ENCODE data around the gene PTX4. TPM values are rescaled to one million over a fixed set of nuclear protein-coding genes. Genes with fewer than 3 reads are reported as not detected.
"Not testable (repeated sequence)": the region's sequence is repeated elsewhere in the genome, so short reads cannot be mapped to it uniquely, and the experiment has no call there.

Gene PTX4
- total RNA-seq, 2 donors from 2014 or later, result not detected

DNA sequence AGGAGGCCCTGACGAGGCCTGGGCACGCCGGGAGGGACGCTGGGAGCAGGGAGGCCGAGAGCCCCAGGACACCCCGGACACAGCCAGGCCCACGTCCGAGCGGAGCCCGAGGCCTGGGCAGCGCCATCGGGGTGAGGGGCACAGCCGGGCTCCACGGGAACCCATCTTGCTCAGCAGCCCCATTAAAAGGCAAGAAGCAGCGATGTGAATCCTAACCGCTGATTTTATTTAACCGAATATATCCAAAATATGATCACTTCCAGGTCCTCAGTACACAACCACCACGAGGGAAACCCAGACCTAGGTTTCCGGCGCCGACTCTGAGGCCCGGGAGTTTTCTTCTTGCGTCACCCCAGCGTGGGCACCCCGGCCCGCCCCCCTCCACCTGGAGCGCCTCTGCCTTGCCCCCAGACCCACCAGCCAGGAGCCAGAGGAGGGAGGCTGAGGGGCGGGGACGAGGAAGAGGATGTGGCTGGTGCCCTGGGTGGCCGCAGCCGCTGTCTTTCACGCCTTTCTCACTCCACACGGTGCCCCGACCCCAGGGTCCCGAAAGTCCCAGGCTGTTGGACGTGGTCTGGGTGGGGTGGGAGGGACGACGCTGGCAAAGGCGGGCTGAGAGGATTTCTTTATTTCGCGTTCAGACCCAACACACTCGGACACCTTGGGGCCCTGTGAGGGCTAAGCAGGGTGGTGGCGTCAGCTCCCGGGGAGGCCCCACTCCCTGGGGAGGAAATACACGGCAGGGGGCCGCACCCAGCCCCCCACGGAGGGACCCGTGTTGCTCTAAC is 43.8 kb downstream of the PTX4 start:
- H3K27ac Mint-ChIP-seq, result no peak overlapping the region
- no peak overlapping the region for H3K4me3 Mint-ChIP-seq
- no peaks in the 10 kb centered on the region for H3K36me3 Mint-ChIP-seq (ENCODE audit: low read depth)

DNA sequence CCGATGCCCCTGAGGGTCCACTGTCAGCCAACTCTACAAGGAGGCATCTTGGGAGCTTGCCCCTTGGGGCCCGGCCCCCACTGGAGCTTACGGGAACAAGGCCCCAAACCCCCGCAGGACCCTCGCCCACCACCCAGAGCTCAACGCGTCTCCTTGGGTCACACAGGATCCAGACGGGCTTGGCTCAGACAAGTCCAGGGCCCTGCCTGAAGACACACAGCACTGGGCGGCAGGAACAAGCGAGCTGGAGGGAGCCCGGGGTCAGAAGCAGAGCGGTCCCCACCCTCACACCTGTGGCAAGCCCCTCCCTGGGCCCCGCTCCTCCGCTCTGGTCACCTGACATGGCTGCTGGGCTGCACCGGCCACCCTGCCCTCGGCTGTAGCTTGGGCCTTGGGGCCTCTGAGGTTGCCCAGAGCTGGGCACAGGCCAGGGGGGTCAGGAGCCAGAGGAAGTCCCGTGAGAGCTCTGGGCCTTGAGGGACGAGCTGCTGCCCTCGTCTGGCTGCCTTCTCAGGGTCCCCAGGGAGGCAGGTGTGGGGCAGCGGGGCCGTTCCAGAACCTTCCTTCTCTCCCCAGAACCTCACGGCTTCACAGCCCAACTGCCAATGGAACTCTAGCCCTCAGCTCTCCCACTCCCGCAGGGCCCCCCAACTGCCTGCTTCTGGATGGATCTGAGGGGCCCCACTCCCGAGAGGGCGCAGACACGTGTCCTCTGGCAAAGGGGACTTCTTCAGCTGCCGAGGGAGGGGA is 44.6 kb downstream of the PTX4 start, which contains the start of gene CCDC154:
TSS of gene CCDC154 (minus strand) at position 577 of the 750 bp plus-strand sequence. CDS start at position 343, 234 bp downstream.
- Mint-ChIP-seq H3K9me3 (no peaks in the 10 kb centered on the region), H3K27ac (no peak within 1 kb of the TSS), H3K36me3 (ENCODE audit: low read depth) (no peaks in the 10 kb centered on the region), H3K27me3 (no peaks in the 10 kb centered on the region), H3K4me3 (no peak within 1 kb of the TSS), H3K4me1 (no peaks in the 10 kb centered on the region)
- no peak for ATAC-seq (replicated peaks)

More for the DNA sequence above, 43.8 kb downstream of the PTX4 start:
- Mint-ChIP-seq H3K27me3 (no peaks in the 10 kb centered on the region), H3K4me1 (no peaks in the 10 kb centered on the region), H3K9me3 (no peaks in the 10 kb centered on the region)
- ATAC-seq (replicated peaks), result no peak

DNA sequence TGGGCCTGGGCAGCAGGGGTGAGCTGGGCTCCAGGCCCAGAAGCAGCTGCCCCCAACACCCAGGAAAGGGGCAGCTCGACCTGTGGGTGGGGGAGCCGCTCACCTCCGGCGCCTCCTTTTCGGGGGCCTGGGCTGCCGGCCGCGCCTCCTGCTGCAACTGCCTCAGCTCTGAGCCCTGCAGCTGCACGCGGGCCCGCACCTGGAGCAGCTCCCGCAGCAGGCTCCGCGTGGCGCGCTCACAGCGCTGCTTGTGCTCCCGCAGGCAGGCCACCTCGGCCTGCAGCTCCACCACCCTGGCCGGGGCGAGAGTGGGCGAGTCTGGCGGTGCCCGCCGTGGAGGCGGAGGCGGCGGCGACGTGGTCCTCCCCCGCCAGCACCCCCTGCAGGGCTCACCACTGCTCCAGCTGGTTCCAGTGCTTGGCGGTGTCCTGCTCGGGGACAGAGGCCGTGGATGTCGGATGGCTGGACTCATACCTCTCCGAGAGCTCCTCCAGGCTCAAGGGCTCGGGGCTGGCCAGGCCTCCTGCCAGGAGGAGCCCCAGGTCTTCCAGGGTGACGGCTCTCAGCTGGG is 45.3 kb downstream of the PTX4 start:
- H3K4me1 Mint-ChIP-seq, result no peaks in the 10 kb centered on the region
- no peaks in the 10 kb centered on the region for H3K27me3 Mint-ChIP-seq
- no peaks in the 10 kb centered on the region for H3K36me3 Mint-ChIP-seq (ENCODE audit: low read depth)
- no peak overlapping the region for H3K4me3 Mint-ChIP-seq
- no peaks in the 10 kb centered on the region for H3K9me3 Mint-ChIP-seq
- no peak for ATAC-seq (replicated peaks)
- no peak overlapping the region for H3K27ac Mint-ChIP-seq

DNA sequence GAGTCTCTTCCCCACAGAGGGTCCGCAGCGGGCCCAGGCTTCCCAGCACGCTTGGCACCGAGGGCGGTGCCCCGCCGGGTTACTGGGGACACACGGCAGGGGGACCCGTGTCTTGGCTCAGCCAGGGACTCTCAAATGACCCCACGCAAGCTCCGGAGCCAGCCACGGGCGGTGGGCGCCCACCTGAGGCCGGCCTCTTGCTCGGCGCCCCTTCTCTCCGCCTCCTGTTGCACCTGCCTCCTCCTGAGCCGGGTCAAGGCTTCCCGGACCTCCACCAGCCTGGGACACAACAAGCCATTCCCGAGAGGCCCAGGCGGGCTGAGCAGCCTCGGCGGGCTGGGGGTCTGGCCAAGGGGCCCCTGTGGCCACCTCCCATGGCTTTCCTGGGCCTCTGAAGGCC is 46.0 kb downstream of the PTX4 start:
- Mint-ChIP-seq H3K9me3 (no peaks in the 10 kb centered on the region), H3K4me1 (no peaks in the 10 kb centered on the region), H3K4me3 (no peak overlapping the region), H3K27ac (no peak overlapping the region), H3K36me3 (ENCODE audit: low read depth) (no peaks in the 10 kb centered on the region), H3K27me3 (no peaks in the 10 kb centered on the region)
- ATAC-seq (replicated peaks), result no peak

DNA sequence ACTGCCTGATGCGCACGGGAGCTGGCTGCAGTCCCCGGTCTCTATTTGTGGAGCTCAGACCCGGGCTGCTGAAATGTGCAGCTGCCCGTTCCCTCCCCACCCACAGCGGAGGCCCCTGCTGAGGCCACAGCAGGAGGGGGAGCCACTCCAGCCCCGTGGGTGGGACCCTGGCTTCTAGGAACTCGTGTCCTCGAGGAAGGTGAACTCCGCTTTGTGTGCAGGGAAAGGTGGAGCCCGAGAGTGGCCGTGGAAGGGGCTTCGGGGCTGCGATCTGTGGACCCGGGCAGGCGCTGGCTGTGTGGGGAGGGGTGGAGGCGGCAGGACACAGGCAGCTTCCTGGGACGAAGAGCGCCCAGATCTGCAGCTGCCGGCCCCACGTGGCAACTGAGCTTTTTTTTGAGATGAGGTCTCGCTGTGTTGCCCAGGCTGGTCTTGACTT is 47.3 kb downstream of the PTX4 start:
- H3K4me1 Mint-ChIP-seq, result no peaks in the 10 kb centered on the region
- H3K27ac Mint-ChIP-seq, result no peak overlapping the region
- no peak for ATAC-seq (replicated peaks)
- H3K27me3 Mint-ChIP-seq, result no peaks in the 10 kb centered on the region
- H3K9me3 Mint-ChIP-seq, result no peaks in the 10 kb centered on the region
- H3K36me3 Mint-ChIP-seq (ENCODE audit: low read depth), result no peaks in the 10 kb centered on the region
- no peak overlapping the region for H3K4me3 Mint-ChIP-seq

DNA sequence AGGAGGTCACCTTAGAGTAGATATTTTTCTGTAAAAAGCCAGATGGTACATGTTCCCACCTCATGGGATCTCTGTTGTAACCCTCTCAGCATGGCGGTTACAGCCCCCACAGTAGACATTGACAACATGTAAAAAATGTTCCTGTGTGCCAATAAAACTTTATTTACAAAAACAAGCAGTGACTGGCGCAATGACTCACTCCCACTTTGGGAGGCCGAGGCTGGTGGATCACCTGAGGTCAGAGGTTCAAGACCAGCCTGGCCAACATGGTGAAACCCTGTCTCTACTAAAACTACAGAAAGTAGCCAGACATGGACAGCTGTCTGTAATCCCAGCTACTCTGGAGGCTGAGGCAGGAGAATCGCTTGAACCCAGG is 49.1 kb downstream of the PTX4 start:
- not testable (repeated sequence) for H3K27ac Mint-ChIP-seq; H3K36me3 Mint-ChIP-seq (ENCODE audit: low read depth); H3K9me3 Mint-ChIP-seq; H3K27me3 Mint-ChIP-seq; H3K4me1 Mint-ChIP-seq; ATAC-seq (replicated peaks); H3K4me3 Mint-ChIP-seq

DNA sequence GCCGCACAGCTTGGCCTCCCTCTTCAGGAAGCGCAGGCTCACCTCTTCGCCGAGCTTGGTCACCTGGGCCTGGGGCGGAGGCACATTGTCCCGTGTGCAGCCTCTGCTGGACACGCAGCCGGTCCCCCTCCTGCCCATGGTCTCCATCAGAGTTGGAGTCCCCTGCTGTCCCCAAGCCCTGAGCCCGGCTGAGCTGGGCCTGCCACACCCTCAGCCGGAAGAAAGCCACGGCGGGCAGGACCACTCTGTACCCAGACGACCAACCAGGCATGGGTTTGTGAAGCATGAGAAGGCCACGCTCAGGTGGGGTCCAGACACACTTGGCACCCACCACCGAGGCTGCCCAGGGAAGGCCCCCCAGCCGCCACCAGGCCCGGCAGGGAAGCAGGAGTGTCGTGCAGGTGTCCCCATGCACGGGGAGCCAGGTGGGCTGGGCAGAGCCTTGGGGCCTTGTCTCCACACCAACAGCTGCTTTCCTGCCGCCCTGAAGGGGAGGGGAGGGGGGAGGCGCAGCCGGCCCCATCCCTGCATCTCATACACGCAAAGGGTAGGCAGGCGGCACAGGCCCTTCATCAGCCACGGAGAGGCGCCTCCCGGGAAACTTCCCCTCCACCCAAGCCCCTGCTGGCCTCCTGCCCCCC is 49.6 kb downstream of the PTX4 start:
- Mint-ChIP-seq H3K9me3 (no peaks in the 10 kb centered on the region), H3K36me3 (ENCODE audit: low read depth) (no peaks in the 10 kb centered on the region)
- ATAC-seq (replicated peaks), result no peak

DNA sequence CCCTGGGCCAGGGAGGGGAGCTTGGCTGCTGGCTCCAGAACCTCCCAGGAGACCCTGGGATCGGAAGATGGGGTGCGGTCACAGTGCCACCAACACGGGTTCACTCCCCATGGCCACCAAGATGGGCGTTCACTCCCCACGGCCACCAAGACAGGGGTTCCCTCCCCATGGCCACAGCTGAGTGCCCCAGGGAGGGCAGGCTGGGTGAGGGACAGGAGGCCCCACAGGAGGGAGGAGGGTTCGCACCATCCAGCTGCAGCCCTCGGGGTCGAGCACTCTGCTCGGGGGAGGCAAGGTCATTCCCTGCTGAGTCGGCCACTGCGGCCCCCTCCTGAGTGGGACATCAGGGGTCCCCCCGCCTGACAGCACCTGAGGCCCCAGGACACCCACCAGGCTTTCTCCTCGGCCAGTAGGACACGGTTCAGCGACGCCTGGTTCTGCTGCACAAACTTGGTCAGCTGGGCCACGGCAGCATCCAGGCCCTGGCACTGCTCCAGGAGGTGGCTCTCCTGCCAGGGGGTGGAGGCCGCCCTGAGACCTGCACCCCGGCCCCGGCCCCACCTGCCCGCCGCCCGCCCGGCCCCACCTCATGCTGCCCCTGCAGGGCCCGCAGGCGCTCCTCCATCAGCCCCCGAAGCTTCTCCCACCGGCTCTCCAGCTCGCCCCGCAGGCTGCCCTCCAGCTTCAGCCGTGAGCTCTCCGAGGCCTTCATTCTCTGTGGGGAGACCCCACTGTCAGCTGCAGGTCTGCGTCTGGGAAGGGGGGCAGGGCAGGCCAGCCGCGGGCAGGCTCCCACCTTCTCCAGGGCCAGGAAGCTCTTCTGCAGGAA is 50.3 kb downstream of the PTX4 start:
- Mint-ChIP-seq H3K27ac (no peak overlapping the region), H3K27me3 (no peaks in the 10 kb centered on the region), H3K4me3 (no peak overlapping the region), H3K4me1 (no peaks in the 10 kb centered on the region), H3K9me3 (no peaks in the 10 kb centered on the region), H3K36me3 (ENCODE audit: low read depth) (no peaks in the 10 kb centered on the region)
- no peak for ATAC-seq (replicated peaks)

More for the DNA sequence above, 49.6 kb downstream of the PTX4 start:
- Mint-ChIP-seq H3K4me3 (no peak overlapping the region), H3K27me3 (no peaks in the 10 kb centered on the region), H3K27ac (no peak overlapping the region), H3K4me1 (no peaks in the 10 kb centered on the region)

DNA sequence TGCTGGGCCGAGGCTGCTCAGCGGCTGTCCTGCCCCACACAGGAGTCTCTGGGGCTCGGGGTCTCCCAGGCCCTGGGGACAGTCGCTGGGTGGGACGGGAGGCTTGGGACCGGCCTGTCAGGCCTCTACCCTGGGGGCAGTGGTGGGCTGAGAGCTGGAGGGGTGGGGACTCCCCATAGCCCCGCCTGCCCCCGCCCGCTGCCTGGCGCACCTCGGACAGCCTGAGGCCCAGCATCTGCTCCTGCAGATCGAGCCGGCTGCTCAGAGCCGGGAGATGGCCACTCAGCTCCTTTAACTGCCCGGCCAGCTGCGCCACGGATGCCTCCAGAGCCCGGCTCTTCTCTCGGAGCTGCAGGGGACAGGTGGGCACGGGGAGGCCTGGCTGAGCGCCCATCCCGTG is 51.1 kb downstream of the PTX4 start:
- Mint-ChIP-seq H3K36me3 (ENCODE audit: low read depth) (no peaks in the 10 kb centered on the region), H3K4me3 (no peak overlapping the region), H3K9me3 (no peaks in the 10 kb centered on the region), H3K4me1 (no peaks in the 10 kb centered on the region), H3K27ac (no peak overlapping the region), H3K27me3 (no peaks in the 10 kb centered on the region)
- no peak for ATAC-seq (replicated peaks)

DNA sequence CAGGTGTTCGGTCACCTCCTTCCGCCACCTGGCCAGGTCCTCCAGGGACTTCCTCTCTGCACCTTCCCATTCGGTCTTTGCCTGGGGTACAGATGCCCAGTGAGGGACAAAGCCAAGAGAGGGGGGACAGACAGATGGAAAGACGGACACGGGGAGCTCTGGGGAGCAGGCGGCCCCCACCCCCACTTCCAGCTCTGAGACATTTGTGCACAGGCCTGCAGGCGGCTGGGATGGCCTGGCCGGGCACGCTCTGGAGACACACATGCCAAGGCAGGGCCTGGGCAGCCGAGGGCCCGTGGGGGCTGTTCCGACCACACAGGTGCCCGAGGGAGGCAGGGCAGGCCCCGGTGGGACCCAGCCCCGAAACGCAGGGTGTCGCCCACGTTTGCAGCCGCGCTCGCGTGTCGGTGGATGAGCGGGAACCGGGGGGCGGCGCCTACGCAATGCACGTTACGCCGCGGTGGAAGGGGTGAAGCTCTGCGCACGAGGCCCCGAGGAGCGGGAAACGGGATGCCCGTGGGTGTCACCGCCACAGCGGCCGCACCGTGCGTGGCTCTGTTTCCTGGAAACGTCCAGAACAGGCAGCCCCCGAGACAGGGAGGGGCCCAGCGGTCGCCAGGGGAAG is 51.9 kb downstream of the PTX4 start:
- Mint-ChIP-seq H3K9me3 (no peaks in the 10 kb centered on the region), H3K4me3 (no peak overlapping the region), H3K36me3 (ENCODE audit: low read depth) (no peaks in the 10 kb centered on the region)

DNA sequence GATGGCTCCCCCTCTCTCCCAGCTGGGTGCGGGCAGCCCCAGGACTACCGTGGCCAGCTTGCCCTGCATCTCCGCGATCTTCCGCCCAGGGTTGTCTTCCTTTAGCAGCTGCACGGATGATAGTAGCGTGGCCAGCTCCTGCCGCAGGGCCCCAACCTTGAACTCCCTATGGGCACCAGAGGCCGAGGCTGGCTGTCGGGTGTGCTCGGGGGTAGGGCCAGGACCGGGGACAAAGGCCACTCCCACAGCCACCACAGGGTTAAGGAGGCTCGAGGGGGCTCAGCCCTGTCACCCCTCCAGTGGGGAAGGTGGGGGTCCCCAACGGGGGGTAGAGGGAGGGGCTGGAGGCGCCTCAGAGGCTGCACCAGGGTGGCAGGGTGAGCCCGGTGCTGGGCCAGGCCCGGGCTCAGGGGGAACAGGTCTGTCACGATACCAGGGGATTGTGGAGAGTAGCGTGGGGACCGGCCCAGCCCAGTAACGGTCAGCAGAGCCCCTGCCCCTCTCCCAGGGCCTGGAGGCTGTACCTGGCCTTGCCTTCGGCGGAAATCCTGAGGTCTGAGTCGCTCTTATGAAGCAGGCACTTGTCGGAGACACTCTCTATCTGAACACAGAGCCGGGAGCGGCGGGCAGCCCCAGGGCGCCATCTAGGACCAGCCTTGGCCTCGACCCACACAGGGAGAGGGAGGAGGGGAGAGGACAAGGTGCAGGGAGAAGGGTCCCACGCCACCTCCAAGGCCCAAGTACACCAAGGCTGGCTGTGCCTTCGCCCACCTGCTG is 52.6 kb downstream of the PTX4 start:
- Mint-ChIP-seq H3K36me3 (ENCODE audit: low read depth) (no peaks in the 10 kb centered on the region), H3K27me3 (no peaks in the 10 kb centered on the region), H3K4me1 (no peaks in the 10 kb centered on the region), H3K4me3 (no peak overlapping the region), H3K27ac (no peak overlapping the region), H3K9me3 (no peaks in the 10 kb centered on the region)
- no peak for ATAC-seq (replicated peaks)

More for the DNA sequence above, 51.9 kb downstream of the PTX4 start:
- H3K27me3 Mint-ChIP-seq, result no peaks in the 10 kb centered on the region
- H3K27ac Mint-ChIP-seq, result no peak overlapping the region
- no peak for ATAC-seq (replicated peaks)
- no peaks in the 10 kb centered on the region for H3K4me1 Mint-ChIP-seq
